RWPE2 (cell line): ENCODE measurements around the gene CCDC8.

Source experiments
- ATAC-seq: fragments of 200-7000 bp; cut with Tn5 transposase; 3 replicates; pipeline ENCODE4 v1.9.1; 2021; ENCODE audit warnings: low read depth
- DNase-seq: peaks from one replicate; pipeline ENCODE4 v3.0.0-alpha.2; 2020; ENCODE audit warnings: low spot score
- H3K27ac ChIP-seq: fragments of 450-650 bp; 2 replicates; pipeline ENCODE4 v1.5.1; 2017; ENCODE audit warnings: mild to moderate bottlenecking; ENCODE audit not compliant: poor library complexity, severe bottlenecking
- H3K27me3 ChIP-seq: fragments of 250-450 bp; sonication (Bioruptor Pico); 2 replicates; pipeline ENCODE4 v1.5.1; 2021; ENCODE audit warnings: mild to moderate bottlenecking, moderate library complexity; ENCODE audit not compliant: insufficient read depth, poor library complexity, severe bottlenecking
- H3K36me3 ChIP-seq: fragments of 250-450 bp; sonication (Bioruptor Pico); 2 replicates; pipeline ENCODE4 v1.5.1; 2020; ENCODE audit warnings: low read depth, mild to moderate bottlenecking, moderate library complexity
- H3K4me1 ChIP-seq: fragments of 250-450 bp; sonication (Bioruptor Pico); 2 replicates; pipeline ENCODE4 v1.5.1; 2021; ENCODE audit warnings: mild to moderate bottlenecking, moderate library complexity; ENCODE audit not compliant: insufficient read depth, poor library complexity, severe bottlenecking
- H3K4me3 ChIP-seq: fragments of 250-450 bp; sonication (Bioruptor Pico); 2 replicates; pipeline ENCODE4 v1.5.1; 2021; ENCODE audit warnings: mild to moderate bottlenecking, moderate library complexity; ENCODE audit not compliant: severe bottlenecking
- H3K9me3 ChIP-seq: fragments of 250-450 bp; sonication (Bioruptor Pico); 2 replicates; pipeline ENCODE4 v1.5.1; 2021; ENCODE audit warnings: mild to moderate bottlenecking, moderate library complexity; ENCODE audit not compliant: severe bottlenecking
- CTCF ChIP-seq: fragments of 450-650 bp; IDR thresholded peaks from one replicate; pipeline ENCODE4 v1.5.1; 2017; ENCODE audit warnings: mild to moderate bottlenecking, moderate library complexity; ENCODE audit not compliant: poor library complexity, severe bottlenecking

CCDC8 gene

GRCh38 chr19:46409191-46409590 is 4.2 kb downstream of the CCDC8 start:
- H3K27me3 ChIP-seq: no peaks in the 10 kb centered on the region
- H3K9me3 ChIP-seq: no peaks in the 10 kb centered on the region
- DNase-seq (no peak), ATAC-seq (no peak)
- H3K36me3 ChIP-seq: peaks cover 9% of the 10 kb centered on the region; the same call in 1 of the 2 replicates
- H3K4me1 ChIP-seq: peaks cover 3% of the 10 kb centered on the region
- no peak for TF ChIP-seq CTCF
- no peak overlapping the region for H3K27ac ChIP-seq
- no peak overlapping the region for H3K4me3 ChIP-seq

- TF ChIP-seq CTCF: no peak
- ATAC-seq: peak; percentile 5; the same call in 1 of the 3 replicates
- Histone ChIP-seq H3K27ac (no peak overlapping the region), H3K4me3 (no peak overlapping the region), H3K9me3 (no peaks in the 10 kb centered on the region), H3K27me3 (no peaks in the 10 kb centered on the region), H3K36me3 (peaks cover 9% of the 10 kb centered on the region; the same call in 1 of the 2 replicates), H3K4me1 (peaks cover 3% of the 10 kb centered on the region)
- DNase-seq: no peak
Measured at GRCh38 chr19:46408664-46409039, 4.7 kb downstream of the CCDC8 start.

GRCh38 chr19:46407856-46408663 is 5.3 kb downstream of the CCDC8 start:
- ATAC-seq (no peak), DNase-seq (no peak)
- Histone ChIP-seq H3K27me3 (no peaks in the 10 kb centered on the region), H3K9me3 (no peaks in the 10 kb centered on the region), H3K4me3 (no peak overlapping the region), H3K27ac (no peak overlapping the region), H3K36me3 (peaks cover 9% of the 10 kb centered on the region; the same call in 1 of the 2 replicates), H3K4me1 (peaks cover 3% of the 10 kb centered on the region)
- TF ChIP-seq CTCF: no peak

- Histone ChIP-seq H3K4me3 (no peak overlapping the region), H3K9me3 (no peaks in the 10 kb centered on the region), H3K36me3 (peaks cover 9% of the 10 kb centered on the region; the same call in 1 of the 2 replicates), H3K27me3 (no peaks in the 10 kb centered on the region), H3K27ac (no peak overlapping the region), H3K4me1 (peaks cover 3% of the 10 kb centered on the region)
- ATAC-seq (no peak), DNase-seq (no peak)
- no peak for TF ChIP-seq CTCF
Measured at GRCh38 chr19:46406976-46407375, 6.4 kb downstream of the CCDC8 start.
